ENCODE data around the gene TRAF1.

TRAF1 gene

DNA sequence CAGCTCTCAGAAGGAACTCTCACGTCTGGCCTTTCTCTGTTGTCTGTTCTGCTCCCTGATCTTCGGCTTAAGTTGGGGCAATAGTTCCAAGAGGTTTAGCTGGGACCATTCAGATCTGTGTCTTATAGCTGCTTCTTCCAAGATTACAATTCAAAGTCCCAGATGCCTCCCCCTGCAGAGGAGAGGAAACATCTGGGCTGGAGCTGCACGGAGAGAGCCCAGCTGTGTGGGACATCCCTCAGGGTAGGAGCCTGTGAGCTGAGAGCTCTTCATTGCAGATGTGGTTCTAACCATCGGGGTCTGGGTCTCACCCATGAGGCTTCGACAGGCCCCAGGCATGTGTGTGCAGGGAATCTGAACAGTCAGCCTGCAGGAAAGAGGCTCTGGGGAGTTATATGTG, 40.6 kb downstream of the TRAF1 start:
- DNase-seq, result no peak

DNA sequence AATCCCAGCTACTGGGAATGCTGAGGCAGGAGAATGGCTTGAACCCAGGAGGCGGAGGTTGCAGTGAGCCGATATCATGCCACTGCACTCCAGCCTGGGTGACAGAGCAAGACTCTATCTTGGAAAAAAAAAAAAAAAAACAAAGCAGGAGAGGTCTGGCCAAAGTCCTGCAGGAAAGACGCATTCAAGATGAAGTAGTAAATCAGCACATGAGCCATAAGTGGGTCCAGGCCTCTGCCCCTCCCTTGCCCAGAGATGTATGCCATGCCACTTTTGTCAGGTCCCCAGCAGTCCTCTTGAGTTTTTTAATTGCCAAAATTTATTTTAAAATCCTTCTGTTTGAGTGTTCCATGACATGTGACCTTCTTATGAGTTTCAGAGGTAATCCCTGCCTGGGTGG, 41.1 kb downstream of the TRAF1 start:
- DNase-seq, result no peak

DNA sequence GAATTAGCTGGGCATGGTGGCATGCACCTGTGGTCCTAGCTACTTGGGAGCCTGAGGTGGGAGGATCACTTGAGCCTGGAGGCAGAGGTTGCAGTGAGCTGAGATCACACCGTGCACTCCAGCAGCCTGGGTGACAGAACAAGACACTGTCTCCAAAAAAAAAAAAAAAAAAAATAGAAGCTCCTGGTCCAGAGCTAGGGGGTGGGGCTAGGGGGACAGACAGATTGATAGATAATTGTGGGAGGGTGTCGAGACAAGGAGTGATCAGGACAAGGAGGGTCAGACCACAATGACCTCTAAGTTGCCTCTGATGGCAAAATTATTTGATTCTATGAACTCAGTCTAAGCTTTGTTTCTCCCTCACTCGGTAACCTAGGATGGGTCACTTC, 43.0 kb downstream of the TRAF1 start:
- DNase-seq, result no peak

DNA sequence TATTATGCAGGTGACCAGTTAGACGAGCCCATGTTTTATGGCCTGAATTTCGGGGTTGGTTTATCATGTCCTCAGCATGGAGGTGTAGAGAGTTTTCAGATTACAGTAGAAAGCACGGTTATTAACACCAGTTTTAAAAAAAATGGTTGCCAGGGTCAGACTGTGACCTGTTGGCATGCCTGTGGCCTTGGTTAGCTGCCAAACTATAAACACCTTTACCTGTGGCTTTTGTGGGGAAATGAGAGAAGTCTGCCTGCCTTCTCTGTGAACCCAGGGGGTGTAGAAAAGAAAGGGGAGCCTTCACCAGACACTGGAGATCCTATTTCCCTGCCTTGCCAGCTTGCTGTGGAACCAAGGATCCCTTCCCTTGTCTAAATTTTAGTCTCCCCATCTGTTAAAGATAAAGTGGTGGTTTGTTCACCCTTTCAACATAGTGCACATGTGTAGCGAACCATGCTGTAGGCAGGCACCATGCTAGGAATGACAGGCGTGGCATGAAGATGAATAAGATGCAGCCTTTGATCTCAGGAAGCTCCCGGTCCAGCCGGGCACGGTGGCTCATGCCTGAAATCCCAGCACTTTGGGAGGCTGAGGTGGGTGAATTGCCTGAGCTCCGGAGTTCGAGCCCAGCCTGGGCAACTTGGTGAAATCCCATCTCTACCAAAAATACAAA, 43.5 kb downstream of the TRAF1 start:
- no peak for DNase-seq

DNA sequence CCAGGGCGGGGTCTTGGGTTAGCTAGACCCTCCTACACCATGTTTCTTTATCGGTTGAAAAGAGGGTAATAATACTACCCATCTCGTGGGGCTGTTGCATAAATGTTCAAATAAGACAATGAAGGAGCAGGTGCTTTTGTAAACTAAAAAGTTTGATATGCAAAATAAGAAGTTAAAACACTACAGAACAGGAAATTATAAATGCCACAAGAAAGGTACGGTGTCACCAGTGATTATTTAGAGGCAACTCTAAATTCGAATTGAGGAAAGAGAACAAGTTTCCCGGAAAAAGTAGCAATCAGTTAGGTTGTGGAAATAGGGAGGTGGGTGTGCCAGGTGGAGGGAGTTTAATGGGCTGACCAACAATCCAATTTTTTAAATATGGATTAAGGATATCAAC, 47.1 kb downstream of the TRAF1 start:
- peak in 1 of 2 donors; percentile 69 for DNase-seq

DNA sequence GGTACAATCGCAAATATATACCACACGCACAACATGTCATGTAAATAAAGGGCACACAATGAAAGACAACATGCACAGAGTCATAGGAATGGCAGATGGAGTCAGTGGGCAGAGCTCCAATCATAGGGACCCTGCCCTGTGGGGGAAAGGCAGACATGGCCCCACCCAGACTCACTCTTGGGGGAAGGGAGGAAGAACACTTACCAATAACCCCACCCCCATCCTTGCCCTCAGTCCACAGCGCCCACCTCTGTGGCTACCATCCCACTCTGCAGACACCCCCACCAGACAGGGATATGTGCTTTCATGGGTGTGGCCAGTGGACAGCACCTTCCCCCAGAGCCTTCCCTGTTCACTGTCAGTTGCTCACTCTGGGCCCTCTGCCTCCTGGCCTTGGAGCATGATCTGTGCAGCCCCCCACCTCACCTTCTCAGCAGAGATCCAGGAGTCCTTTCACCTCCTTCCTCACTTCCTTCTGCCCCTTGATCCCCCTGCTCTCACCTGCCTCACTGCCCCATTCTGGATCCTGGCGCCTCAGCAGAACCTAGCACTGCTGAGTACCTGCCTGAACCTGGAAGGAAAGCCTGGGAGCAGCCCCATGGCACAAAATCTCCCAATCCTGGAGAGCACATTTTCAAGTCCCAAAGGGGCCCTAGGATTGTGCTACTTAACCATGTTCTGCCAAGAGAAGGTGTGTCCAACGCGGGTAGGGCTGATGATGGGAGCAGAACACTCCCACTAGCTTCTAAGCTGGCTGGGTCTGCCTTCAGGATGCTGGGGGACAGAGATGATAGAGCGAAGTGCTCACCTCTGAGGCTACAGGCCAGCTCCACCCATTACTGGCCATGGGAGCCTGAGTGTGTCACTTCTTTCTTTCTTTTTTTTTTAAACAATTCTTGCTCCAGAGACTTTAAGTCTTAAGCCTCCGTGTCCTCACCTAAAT, 48.1 kb downstream of the TRAF1 start:
- DNase-seq, result peak in 1 of 2 donors; percentile 41

DNA sequence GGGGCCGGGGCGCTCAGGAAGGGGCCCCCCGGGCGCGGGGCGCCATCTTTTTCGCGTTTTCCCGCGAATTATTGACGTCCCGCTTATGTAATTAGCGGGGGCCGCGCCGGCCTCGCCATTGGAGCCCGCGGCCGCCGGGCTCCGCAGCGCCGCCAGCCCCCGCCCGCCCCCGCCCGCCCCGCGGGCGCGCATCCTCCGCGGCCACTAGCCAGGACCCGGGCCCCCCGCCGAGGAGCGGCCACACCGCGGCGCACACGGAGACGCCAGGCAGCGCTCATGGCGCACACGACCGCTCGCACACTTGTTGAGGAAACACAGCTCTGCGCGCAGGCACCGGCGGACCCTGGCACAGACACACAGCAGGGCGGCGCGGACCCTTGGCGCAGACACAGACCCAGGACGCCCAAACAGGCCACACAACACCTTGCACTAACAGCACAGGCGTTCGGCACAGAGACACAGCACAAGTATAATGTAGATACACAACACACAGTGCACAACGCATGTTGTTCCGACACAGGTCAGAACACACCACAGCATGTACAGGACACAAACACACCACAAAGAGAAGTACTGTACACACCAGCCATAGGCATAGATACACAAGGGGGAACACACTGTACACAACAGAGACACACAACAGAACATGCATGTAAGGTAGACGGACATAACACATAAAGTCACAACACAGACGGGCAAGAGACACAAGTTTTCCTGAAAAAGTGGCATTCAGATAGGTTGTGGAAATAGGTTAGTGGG, 49.1 kb downstream of the TRAF1 start:
- DNase-seq, result peak; percentile 62 to 73

DNA sequence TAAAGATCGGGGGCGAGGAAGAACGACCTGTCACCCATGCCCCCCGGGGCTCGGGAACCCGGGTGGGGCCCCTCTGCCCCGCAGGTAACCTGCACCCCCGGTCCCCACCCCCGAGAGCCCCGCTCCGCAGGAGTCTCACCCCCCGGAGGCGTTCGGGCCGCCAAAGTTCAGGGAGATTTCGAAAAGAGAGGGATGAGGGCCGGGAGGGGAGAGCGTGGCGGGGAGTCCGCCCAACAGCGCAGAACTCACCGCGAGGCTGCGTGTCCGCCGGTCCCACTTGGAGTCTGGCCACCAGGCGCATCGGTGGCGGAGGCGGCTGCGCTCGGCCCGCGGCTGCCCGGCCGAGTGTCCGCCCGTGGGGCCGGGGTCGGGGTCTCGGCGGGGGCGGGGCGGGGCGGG, 49.8 kb downstream of the TRAF1 start, which contains the start of gene PHF19:
Gene PHF19 (minus strand): TSS at position 347 of the 399 bp plus-strand sequence. CDS start 2,447 bp downstream, outside the sequence.
- no peak for DNase-seq

DNA sequence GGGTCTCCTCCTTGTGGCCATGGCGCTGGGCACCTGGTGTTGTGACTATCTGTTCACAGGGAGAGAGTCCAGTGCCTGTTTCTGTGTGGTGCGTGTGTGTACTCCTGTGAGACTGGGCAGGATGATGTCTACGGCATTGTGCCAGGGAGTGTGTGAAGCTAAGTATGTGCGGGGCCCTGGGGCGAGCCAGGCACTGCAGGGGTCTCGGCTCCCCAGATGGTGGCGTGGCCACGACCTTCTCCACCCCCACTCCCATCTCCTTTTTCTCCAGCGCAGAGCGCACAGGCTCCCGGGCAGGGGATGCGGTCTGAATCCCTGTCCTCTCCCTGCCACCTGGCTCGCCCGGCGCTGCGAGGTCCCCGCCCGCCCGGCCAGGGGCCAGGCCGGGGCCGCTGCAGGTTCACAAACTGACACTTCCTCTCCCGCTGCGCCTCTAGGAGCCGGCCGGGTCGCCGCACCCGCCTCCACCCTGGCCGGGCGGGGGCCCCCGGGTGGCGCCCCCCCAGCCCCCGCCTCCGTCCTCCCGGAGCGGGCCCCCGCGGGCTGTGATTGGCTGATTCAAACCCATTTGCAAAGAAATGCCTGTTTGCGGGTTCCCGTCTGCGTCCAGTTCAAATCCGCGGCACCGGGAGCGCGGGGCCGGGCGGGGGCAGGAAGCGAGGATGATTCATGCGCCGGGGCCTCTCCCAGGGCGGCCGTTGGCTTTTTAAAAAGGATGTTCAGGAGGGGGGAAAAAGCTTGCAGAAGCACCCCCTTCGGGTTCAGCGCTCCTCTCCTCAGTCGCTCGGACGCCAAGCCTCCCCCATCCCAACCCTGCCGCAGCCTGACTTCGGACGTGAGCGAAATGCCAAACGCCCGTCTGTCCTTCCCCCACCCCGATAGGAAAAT, 50.4 kb downstream of the TRAF1 start:
- DNase-seq, result peak; percentile 87 to 90

DNA sequence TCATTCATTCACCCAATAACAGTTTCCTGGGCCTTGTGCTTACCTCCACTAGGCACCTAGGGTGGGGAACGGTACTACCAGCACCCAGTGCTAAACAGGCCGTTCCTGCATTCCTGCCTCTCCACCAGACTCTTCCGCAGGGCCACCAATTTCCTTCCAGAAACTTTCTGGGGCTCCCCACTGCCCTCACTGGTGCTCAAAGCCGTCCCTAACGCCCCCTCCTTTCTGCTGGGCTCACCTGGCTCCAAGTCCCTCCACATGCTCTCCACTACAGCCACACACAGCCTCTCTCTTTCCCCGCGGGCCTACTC, 51.0 kb downstream of the TRAF1 start:
- no peak for DNase-seq

DNA sequence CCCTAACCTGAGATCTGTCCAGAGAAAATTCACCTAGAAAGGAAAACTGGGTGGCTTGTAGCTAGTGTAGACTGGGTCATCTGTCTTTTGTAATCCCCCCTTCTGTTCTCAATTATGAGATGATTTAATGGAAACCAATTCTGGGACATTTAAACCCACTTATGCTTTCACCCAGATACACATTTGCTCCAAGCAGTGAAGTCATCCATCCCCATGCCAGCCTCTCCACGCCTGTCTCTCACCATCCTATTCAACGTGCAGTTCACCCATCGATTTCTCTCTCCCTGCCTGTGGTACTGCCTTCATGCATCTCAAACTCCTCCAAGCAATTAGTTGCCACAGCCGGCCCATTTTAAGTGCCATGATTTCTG, 51.4 kb downstream of the TRAF1 start:
- no peak for DNase-seq

DNA sequence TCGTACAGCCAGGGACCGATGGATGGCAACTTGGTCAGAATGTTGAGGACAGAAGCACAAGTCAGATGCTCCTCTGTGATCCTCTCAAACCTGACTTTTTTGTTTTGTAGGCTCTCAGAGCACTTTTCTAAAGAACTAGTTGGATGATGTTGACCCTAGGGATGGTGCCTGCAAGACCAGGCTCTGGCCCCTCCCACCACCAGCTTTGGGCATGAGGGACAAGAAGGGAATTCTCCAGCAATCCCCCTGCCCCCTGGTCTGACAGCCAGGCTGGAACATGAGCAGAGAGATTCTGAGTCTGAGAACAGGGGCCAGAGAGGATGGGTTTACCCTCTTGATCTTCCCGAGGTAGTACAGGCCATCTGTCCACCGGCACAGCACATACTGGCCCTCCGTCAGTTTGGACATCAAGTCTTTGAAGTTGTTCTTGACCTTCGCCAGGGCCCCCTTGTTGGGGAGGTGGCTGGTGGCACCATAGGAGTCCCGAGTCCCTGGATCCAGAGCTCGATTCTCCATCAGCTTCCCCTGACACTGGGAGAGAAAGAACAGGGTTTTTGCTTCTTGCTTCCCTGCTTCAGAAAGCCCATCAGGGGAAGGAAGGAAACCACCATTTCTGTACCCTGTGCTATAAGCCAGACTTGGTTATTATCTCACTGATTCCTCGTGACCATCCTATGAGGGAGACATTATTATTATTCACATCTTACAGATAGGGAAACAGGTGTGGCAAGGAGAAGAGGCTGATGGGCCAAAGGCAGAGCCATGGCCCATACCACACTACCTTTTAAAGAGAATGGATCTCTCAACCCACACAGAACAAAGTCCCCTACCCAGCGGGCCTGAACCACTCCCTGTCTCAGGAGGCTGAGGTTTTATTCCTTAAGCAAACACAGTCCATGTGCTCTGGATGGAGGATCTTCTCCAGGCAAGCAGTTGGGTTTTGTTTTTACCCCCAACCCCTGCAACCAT, 52.1 kb downstream of the TRAF1 start:
- no peak for DNase-seq

DNA sequence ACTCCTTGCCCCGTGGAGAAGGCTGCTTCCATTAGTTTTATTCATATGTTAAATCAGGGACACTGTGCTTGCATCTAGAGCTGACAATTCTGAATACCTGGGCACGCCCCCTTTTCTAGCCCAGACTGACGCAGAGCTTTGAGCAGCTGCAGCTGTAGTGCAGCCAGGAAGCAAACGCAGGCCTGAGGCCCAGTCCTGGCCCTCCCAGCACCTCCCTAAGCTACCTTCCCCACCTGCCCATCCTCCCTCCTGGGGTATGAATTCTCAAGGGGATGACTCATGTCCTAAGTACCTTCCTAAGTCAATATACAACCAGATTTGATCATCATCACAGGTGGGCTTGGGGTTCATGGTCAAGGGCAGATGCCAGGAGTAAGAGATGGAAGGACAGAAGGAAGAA, 53.1 kb downstream of the TRAF1 start:
- DNase-seq, result no peak

DNA sequence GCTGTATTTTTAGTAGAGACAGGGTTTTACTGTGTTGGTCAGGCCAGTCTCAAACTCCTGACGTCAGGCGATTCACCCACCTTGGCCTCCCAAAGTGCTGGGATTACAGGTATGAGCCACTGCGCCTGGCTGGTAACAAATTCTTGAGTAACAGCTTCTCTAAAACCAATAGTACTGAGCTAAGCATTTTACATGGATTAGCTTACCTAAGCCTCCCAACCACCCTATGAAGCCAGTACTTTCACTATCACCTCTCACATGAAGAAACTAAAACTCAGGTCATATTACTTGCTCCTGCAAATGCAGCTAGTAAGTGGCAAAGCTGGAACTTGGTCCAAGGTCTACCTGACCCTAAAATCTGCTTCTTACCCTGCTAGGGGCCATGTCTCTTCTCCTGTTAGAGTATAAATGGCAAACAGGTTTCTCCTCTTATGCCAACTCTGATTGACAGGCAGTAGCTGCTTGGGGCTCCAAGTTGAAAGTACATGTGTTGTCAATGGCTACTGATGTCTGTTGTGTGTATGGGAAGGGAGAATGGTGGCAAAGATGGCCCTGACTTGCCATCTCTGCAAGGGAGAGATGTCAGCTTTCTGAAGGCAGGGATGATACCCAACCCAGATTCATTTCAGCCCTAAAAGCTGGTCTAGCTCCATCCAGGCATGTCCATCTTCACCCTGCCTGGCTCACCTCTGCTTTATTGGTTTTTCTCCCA, 53.6 kb downstream of the TRAF1 start:
- peak in 1 of 2 donors; percentile 30 for DNase-seq

DNA sequence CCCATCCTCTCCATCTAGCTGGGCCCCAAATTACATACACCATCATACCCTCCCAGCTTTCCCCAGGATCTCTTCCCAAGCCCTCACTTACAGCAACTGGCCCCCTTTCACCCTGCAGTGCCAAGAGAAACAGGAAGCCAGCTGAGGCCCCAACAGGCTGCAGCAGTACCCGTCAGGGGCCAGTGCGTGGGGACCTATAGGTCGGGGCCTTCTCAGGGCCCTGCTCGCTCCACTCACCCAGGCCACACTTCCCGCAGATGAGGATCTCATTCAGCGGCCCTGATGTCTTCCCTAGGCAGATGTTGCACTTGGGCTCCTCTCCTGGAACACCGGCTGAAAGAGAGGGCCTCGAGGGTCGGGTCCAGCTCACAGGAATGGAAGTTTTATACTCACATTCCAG, 56.4 kb downstream of the TRAF1 start:
- DNase-seq, result no peak

DNA sequence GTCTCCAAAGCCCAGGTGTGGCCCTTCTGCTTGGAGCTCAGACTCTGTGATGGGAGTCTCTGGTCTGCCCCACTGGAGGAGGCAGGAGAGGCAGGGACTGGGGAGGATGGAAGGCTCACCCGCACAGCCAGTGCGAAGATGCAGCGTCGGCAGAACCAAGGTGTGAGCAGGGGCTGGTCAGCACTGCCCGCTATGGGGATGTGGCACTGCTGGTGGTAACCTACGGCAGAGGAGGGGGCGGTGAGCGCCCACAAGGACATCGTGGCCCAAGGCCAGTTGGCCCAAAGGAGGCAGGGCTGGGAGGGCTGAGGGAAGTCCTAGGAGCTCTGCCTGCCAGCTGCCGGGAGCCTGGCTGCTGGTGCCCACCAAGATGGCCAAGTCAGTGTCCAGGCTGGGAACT, 56.9 kb downstream of the TRAF1 start:
- no peak for DNase-seq

DNA sequence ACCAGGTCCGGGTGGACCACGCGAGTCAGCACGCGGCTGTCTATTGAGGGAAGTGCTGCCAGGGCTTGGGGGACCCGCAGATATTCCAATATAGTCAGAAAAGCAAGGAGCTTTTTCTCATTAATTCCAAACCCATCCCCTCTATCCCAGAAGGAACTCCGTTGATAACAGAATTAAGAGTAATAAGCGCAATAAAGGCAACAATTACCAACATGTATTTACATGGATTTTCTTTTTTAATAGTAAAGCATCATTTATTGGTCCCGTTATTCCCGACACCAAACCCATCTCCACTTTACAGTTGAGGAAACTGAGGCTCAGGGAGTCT, 57.3 kb downstream of the TRAF1 start:
- no peak for DNase-seq

DNA sequence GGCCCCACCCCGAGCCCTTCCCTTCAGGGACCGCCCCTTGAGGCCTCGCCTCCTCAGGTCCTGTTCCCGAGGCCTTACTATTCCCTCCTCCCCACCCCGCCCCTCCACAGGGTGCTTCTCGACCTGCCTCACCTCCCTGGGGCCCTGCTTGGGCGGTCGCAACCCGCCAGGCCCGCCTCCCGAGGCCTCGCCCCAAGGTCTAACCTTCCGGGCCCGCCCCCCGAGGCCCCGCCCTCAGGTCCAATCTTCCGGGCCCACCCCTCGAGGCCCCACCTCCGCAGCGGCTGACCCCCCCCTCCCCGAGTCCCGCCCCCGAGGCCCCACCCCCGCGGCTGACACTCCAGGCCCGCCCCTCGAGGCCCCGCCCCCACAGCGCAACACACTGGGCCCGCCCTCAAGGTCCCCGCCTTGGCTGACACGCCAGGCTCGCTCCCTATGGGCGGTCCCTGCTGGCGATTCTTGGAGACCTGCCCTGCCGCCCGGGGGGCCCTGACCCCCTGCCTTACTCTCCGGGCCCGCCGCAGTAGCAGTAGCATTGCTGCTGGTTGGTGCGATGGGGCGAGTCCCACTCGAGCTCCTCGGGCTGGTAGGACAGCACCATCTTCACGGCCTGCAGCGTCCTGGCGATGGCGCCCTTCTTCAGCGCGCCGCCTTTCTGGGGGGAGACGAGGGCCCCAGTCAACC, 57.8 kb downstream of the TRAF1 start:
- peak; percentile 98 for DNase-seq

DNA sequence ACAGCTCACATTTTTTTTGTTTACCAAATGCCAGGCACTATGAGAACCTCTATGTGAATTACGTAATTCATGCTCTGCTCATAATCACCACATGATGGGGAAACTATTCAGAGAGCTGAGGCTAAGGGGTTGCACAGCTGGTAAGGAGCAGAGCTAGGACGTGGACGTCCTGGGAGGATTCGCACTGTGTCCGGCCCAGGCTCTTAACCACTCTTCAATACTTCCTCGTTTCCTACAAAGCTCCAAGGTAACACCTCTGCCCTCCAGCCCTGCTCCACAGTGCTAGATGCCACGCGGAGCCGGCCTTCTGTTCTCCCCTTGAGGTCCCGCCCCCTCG, 58.3 kb downstream of the TRAF1 start:
- no peak for DNase-seq

DNA sequence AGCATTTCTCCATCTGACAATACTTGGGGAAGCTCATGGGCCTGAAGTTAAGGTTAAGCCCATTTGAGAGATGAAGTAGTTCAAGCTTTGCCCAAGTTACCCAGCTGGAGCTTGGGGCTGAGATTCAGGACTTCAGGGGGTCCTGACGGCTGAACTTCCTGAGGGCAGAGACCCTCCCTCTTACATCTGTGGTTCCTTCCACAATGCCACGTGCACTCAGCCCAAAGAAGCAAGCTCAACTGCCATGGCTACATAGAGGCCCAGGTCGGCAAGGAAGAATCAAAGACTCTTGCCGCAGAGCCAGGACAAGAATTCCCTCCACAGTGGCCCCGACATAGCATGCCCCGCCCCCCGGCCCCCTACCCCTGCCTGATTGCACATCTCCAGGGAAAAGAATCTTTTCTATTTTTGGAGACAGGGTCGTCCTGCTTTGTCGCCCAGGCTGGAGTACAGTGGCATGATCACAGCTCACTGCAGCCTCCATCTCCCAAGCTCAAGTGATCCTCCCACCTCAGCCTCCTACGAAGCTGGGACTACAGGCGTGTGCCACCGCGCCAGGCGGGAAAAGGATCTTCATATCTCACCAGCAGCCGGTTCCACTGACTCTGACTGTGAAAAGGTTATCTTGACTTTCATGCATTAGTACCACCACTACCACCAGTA, 58.8 kb downstream of the TRAF1 start:
- DNase-seq, result no peak

All from CD4-positive, alpha-beta T cell treated with Interferon alpha-2 for 1 hour (primary cell).